Activated gamma-delta T cell treated with anti-CD3 and anti-CD28 coated beads, Interleukin-2, amount 50 U/mL, for 16 hours (primary cell): ENCODE measurements around the gene WASHC4.
"Not testable (repeated sequence)": the region's sequence is repeated elsewhere in the genome, so short reads cannot be mapped to it uniquely, and the experiment has no call there.

Source experiments
- DNase-seq: peaks from one replicate; pipeline ENCODE4 v3.0.0-alpha.2; 2020; ENCODE audit warnings: low read depth

Gene WASHC4

GRCh38 chr12:105164068-105164467 is 56.5 kb downstream of the WASHC4 start:
- no peak for DNase-seq

GRCh38 chr12:105166736-105167135 is 59.2 kb downstream of the WASHC4 start:
- no peak for DNase-seq

- no peak for DNase-seq
Measured at GRCh38 chr12:105167346-105167745, 59.8 kb downstream of the WASHC4 start.

- DNase-seq: no peak
Measured at GRCh38 chr12:105168006-105168405, 60.5 kb downstream of the WASHC4 start.

- no peak for DNase-seq
Measured at GRCh38 chr12:105170139-105170538, 62.6 kb downstream of the WASHC4 start.

- DNase-seq: no peak
Measured at GRCh38 chr12:105171691-105172436, 64.3 kb downstream of the WASHC4 start.

GRCh38 chr12:105175397-105175990 is 68.0 kb downstream of the WASHC4 start:
- no peak for DNase-seq

- DNase-seq: no peak
Measured at GRCh38 chr12:105177208-105177607, 69.7 kb downstream of the WASHC4 start.

- not testable (repeated sequence) for DNase-seq
Measured at GRCh38 chr12:105179114-105179513, 71.6 kb downstream of the WASHC4 start.

- DNase-seq: not testable (repeated sequence)
Measured at GRCh38 chr12:105183406-105183805, 75.9 kb downstream of the WASHC4 start.

GRCh38 chr12:105183976-105184375 is 76.4 kb downstream of the WASHC4 start:
- not testable (repeated sequence) for DNase-seq

- DNase-seq: no peak
Measured at GRCh38 chr12:105189293-105189692, 81.8 kb downstream of the WASHC4 start.

GRCh38 chr12:105190530-105190929 is 83.0 kb downstream of the WASHC4 start:
- DNase-seq: no peak

GRCh38 chr12:105192624-105193225 is 85.2 kb downstream of the WASHC4 start:
- DNase-seq: no peak

GRCh38 chr12:105194947-105195346 is 87.4 kb downstream of the WASHC4 start:
- no peak for DNase-seq

- DNase-seq: no peak
Measured at GRCh38 chr12:105196090-105196489, 88.6 kb downstream of the WASHC4 start.

GRCh38 chr12:105198961-105199360 is 91.4 kb downstream of the WASHC4 start:
- no peak for DNase-seq

- no peak for DNase-seq
Measured at GRCh38 chr12:105200385-105200784, 92.9 kb downstream of the WASHC4 start.

GRCh38 chr12:105201299-105201698 is 93.8 kb downstream of the WASHC4 start:
- no peak for DNase-seq

- DNase-seq: no peak
Measured at GRCh38 chr12:105202202-105202601, 94.7 kb downstream of the WASHC4 start.

GRCh38 chr12:105204127-105204526 is 96.6 kb downstream of the WASHC4 start:
- no peak for DNase-seq

- no peak for DNase-seq
Measured at GRCh38 chr12:105204916-105205315, 97.4 kb downstream of the WASHC4 start.

- no peak for DNase-seq
Measured at GRCh38 chr12:105205322-105206048, 98.0 kb downstream of the WASHC4 start.
